Stimulated activated CD4-positive, alpha-beta T cell treated with anti-CD3 and anti-CD28 coated beads, Interleukin-15, amount 100 ng/mL, for 24 hours (primary cell): Measurements from ENCODE around the gene RERE.

Experiments used
- DNase-seq: peaks from one replicate; pipeline ENCODE4 v3.0.0-alpha.2; 2020

RERE gene

GRCh38 chr1:8563944-8564537 is 253.4 kb downstream of the RERE start:
- DNase-seq = no peak

- no peak for DNase-seq
These were observed 254.3 kb downstream of the RERE start for GRCh38 chr1:8562881-8563865.

- no peak for DNase-seq
These were observed 255.2 kb downstream of the RERE start for GRCh38 chr1:8562222-8562621.

- peak; percentile 20 for DNase-seq
These were observed 256.6 kb downstream of the RERE start for GRCh38 chr1:8560611-8561544.

GRCh38 chr1:8560035-8560434 is 257.4 kb downstream of the RERE start:
- no peak for DNase-seq

GRCh38 chr1:8555582-8555981 is 261.9 kb downstream of the RERE start:
- DNase-seq = no peak

- DNase-seq = peak; percentile 14
These were observed 262.4 kb downstream of the RERE start for GRCh38 chr1:8554956-8555534.

- DNase-seq = no peak
These were observed 264.5 kb downstream of the RERE start for GRCh38 chr1:8552820-8553397.

DNA sequence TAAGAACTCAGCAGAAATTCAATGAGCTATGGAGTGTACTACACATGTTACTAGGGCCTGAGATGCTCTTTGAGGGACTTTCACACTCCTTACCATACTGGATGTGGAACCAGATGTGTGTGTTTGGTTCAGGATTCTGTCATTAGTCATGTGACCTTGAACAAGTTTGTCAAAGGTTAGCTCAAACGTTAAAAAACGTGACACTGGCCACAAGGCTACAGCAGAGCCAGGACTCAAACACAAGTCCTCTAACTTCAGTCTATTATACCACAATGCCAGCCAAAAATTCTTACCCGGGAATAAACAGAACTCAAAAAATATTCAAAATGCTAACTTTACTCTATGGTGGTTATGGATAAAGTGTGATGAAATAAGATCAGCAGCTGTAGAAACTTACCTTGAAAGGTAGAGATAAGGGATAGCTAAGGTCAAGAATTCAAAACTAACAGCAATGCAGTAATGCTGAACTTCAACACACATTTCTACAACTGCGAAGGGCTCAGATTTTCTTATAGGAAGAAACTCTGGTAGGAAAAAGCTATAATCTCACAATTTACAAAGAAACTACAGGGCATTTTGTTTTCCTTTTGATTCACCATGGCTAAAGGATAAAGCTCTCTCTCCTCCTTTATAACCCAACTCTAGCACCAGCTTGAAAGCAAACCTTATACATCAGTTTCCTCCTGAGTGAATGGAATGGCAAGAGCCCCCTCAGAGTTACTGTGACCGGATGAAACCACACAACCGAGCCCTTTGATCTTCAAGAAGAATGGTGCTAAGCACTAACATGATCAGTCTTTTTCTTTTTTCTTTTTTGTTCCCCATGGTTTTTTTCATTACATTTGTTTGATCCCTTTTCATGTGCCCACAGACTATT is 265.6 kb downstream of the RERE start:
- no peak for DNase-seq

- no peak for DNase-seq
These were observed 266.4 kb downstream of the RERE start for GRCh38 chr1:8551057-8551456.

DNA sequence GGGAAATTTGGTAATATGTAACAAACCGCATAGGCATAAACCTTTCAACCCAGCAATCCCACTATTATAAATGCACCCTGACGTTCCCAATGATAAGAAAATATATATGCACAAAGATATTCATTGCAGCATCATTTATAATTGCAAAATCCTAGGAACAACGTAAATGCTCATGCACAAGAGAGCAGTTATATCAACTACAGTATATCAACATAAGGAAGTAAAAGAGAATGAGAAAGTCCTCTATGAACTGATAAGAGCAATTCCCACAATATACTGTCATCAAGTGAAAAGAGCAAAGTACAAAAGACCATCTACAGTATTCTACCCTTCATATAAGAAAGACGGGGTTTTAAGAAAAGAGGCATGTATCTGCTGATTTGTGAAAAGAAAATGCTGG is 269.6 kb downstream of the RERE start:
- no peak for DNase-seq

GRCh38 chr1:8545078-8545477 is 272.4 kb downstream of the RERE start:
- DNase-seq = peak; percentile 28

DNA sequence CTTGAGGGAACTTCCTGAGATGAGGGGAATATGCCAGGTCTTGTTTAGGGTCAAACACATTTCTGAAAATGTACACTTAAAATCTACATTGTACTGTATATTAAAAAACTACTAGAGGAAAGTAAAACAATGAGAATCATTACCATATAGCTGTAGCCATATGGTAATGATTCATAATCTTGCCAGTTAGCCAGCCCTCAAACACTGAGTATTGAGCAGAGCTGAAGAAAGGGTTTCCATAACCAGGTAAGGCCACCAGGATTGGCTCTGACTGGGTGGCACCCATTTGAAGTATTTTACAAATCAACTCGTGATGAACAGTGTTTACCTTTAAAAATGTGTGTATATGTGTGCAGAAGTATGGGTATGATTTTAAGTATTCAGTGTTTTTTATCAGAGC is 272.8 kb downstream of the RERE start:
- DNase-seq = no peak

GRCh38 chr1:8543965-8544364 is 273.5 kb downstream of the RERE start:
- no peak for DNase-seq

DNA sequence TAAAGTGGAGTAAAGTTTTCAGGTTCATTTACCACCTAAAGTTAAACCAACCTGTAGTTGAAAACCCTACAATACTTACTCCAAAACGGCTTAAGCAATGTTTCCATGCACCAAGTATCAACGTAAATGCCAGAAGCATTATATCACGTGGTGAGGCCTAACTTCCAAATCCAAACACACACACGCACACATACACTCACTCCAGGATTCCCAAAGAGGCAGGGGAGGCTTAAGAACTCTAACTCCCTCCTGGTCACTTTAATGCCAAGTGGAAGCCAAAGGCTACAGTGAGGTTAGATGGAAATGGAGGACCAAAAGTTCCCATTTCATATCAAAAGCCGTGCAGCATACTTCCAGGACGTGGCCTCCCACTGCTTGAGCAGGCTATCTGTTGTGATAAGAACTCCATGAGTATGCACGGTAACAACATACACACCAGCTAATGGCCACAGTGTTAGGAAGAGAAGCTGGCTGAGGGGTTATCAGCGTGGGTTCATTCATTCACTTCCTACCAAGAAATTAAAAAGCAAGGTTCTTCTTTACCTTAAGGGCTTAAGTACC is 275.4 kb downstream of the RERE start:
- no peak for DNase-seq

- no peak for DNase-seq
These were observed 276.5 kb downstream of the RERE start for GRCh38 chr1:8540971-8541370.

DNA sequence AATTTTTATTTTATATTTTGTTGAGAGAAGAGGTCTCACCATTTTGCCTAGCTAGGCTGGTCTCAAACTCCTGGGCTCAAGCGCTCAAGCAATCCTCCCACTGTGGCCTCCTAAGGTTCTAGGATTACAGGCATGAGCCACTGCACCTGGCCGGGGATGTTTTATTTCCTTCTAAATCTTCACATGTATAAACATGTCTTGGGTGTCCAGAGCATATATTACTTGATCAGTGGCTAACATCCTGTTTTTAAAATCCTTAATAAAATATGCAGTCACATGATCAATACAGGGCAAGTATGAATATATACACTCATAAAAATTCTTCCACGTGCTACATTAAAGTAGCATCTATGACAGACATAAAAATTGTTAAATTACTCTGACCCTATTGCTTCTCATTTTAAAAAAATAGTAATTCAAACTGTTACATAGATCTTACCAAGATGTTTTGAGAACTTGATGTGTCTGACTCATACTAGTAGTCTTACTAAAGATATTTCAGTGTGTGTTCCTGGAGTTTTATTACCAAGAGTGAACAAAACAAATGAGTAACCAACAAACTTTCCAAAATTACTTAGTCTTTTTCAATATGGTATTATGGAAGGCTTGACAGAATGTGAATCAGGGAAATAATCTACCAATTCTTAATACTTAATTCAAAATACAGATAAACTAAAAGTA is 277.0 kb downstream of the RERE start:
- no peak for DNase-seq

DNA sequence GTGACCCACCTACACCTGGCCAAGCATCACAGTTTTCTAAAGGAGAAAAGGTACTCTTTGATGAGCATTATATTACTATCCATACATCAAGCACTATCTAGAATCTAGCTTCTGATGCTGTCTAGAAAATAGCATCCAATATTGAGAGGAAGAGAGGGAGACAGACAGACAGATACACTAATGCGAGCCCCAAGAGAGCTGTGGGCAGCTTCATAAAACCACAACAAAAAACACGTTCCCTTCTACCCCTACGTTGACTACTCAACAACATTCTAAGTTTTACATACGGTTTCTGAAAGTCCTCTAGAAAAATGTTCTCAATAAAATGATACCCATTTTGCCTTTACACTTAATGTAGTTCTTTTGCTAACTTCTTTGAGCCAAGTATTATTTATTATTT is 277.8 kb downstream of the RERE start:
- no peak for DNase-seq

DNA sequence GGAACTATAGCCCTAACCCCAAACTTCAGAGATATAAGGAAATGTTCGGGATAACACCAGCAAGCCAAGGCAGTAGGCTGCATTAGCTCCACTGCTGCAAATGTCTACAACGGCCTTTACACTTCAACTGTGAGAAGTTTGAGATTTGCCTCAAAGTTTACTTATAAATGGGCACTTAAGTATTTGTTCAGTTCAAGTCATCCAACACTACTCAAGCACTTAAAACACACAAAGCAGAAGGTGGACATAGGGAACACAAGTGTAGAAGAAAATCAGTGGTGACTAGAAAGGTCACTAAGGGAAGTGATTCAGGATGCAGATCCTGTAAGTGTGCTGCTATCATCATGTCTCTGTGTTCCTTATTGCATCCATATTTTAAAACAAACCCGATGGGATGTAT is 278.9 kb downstream of the RERE start:
- DNase-seq = no peak

DNA sequence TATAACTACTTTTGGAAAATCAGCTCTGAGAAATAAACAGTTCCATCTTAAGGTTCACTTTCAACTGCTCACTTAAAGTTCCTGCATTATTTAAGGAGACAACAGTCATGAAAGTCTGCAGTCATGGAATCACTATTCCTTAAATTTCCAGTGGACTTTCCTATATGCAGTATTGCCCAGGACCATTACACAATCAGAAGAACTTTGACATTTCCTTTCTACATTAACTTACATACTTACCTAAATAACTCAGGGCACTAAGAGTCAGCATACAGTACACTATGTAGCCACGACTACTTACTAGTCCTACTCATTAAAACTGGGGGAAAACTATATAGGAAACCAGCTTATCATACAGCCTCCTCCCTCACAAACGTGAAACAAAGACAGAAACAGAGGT is 279.4 kb downstream of the RERE start:
- no peak for DNase-seq

DNA sequence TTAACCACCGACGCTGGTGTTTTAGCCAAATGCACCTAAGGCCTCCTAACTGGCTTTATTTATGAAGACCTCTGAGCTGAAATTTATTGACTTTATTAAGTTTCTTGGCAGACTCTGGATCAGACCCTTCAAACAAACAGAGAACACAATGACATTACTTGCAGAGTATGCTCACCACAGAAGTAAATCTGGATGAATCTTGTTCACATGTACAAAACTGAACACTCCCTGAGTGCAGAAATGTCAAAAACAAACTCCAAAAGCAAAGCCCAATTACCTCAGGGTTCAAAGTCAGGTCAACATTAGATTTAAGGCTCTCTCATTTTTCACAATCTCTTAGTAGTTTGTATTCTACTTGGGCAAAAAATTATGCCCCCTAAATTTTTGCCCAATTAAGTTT is 280.9 kb downstream of the RERE start:
- no peak for DNase-seq
